Tibial artery (tissue), 4 donors: Measurements from ENCODE around the gene TMUB1.

ENCODE experiments used
- DNase-seq, 2 donors: peaks; one replicate each; pipeline ENCODE4 v3.0.0-alpha.2; 2019
- H3K27ac ChIP-seq, 2 donors: fragments of 200-600 bp; sonication (generic) in 1 of 2; 1 replicate in 1 of 2; 2 replicates in 1 of 2; pipeline ENCODE4 v1.5.1; 2018 to 2019; ENCODE audit warnings: mild to moderate bottlenecking in 1 of 2
- H3K27me3 ChIP-seq, 2 donors: fragments of 200-600 bp; sonication (generic) in 1 of 2; one replicate each; pipeline versions ENCODE4 v1.5.1 to v1.6.0; 2016 to 2019
- H3K36me3 ChIP-seq, 3 donors: fragments of 200-600 bp; sonication (generic) in 2 of 3; one replicate each; pipeline ENCODE4 v1.5.1; 2016 to 2019; ENCODE audit warnings: mild to moderate bottlenecking in 2 of 3
- H3K4me1 ChIP-seq, 4 donors: fragments of 200-600 bp; sonication (generic) in 2 of 4; 1 replicate in 3 of 4; 2 replicates in 1 of 4; pipeline ENCODE4 v1.5.1; 2016 to 2019
- H3K4me3 ChIP-seq, 2 donors: fragments of 200-600 bp; sonication (generic) in 1 of 2; 1 replicate in 1 of 2; 2 replicates in 1 of 2; pipeline ENCODE4 v1.5.1; 2018 to 2019; ENCODE audit warnings: mild to moderate bottlenecking in 2 of 2
- H3K9me3 ChIP-seq, 3 donors: fragments of 200-600 bp; sonication (generic) in 1 of 3; one replicate each; pipeline ENCODE4 v1.5.1; 2016 to 2019
- intact Hi-C: fragments of 100-400 bp; cut with DNase I; formaldehyde crosslinking; loops from one replicate; pipeline ENCODE4 v1.15.0; 2023; ENCODE audit warnings: low total_unique reads
- TF ChIP-seq, protein P1 (sequence below), 2 experiments: fragments of 200-600 bp in 1 of 2; fragments of 450-650 bp in 1 of 2; IDR thresholded peaks; one replicate each; pipeline ENCODE4 v1.5.1; 2017 to 2019; ENCODE audit warnings: antibody characterized with exemption in 2 of 2, mild to moderate bottlenecking in 1 of 2, moderate library complexity in 1 of 2

Gene TMUB1

DNA sequence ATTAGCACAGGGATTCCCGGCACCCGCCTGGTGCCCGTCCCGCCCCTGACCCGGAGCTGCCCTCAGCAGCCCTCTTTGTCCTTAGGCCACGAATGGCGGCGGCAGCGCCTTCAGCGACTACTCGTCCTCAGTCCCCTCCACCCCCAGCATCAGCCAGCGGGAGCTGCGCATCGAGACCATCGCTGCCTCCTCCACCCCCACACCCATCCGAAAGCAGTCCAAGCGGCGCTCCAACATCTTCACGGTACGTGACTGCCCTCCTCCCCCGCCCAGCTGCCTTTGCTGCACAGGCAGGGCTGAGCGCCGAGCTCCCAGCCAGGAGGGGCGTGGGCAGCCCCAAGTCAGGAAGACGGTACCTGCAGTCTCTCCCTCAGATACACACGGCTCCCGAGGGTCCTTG, 36.6 kb upstream of the TMUB1 start:
- Histone ChIP-seq H3K9me3 (no peaks in the 10 kb centered on the region), H3K27ac (no peak overlapping the region), H3K27me3 (no peaks in the 10 kb centered on the region), H3K36me3 (peaks cover 30 to 82% (median 78%) of the 10 kb centered on the region in 3 donors), H3K4me1 (peaks cover 0 to 13% (median 5%) of the 10 kb centered on the region in 4 donors), H3K4me3 (no peak overlapping the region)
- TF ChIP-seq, protein P1, sequence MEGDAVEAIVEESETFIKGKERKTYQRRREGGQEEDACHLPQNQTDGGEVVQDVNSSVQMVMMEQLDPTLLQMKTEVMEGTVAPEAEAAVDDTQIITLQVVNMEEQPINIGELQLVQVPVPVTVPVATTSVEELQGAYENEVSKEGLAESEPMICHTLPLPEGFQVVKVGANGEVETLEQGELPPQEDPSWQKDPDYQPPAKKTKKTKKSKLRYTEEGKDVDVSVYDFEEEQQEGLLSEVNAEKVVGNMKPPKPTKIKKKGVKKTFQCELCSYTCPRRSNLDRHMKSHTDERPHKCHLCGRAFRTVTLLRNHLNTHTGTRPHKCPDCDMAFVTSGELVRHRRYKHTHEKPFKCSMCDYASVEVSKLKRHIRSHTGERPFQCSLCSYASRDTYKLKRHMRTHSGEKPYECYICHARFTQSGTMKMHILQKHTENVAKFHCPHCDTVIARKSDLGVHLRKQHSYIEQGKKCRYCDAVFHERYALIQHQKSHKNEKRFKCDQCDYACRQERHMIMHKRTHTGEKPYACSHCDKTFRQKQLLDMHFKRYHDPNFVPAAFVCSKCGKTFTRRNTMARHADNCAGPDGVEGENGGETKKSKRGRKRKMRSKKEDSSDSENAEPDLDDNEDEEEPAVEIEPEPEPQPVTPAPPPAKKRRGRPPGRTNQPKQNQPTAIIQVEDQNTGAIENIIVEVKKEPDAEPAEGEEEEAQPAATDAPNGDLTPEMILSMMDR (IDR thresholded peaks at IDR 0.05): no peak
- intact Hi-C loops: loop anchor here (5.0 to 10.0 kb wide), 2 partner anchors 105 to 182 kb away; no protein-coding TSS in a partner anchor
- no peak for DNase-seq

DNA sequence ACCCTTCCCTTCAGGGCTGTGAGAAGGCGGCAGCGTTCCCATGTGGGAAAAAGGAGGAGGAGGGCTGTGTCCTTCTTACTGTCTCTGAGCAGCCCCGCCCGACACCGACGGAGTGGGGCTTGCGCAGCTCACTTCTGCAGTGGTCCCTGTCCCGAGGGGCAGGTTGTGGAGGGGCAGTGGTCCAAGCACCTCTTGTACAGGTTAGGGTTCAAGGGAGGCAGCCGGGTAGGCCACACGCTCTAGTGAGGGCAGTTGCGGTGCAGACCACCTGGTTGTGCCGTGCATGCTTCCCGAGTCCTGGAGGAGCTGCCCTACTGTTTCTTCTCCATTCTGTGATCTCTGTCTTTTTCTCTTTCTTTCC, 35.7 kb upstream of the TMUB1 start:
- no peak overlapping the region for H3K4me3 ChIP-seq
- H3K36me3 ChIP-seq: peaks cover 30 to 73% (median 70%) of the 10 kb centered on the region in 3 donors
- no peaks in the 10 kb centered on the region for H3K9me3 ChIP-seq
- intact Hi-C loops: loop anchor here (10.0 kb wide), 1 partner anchor 104 kb away; no protein-coding TSS in a partner anchor
- TF ChIP-seq, protein P1 (IDR thresholded peaks at IDR 0.05): no peak
- H3K4me1 ChIP-seq: peaks cover 0 to 19% (median 8%) of the 10 kb centered on the region in 4 donors
- no peaks in the 10 kb centered on the region for H3K27me3 ChIP-seq
- H3K27ac ChIP-seq: no peak overlapping the region
- no peak for DNase-seq

DNA sequence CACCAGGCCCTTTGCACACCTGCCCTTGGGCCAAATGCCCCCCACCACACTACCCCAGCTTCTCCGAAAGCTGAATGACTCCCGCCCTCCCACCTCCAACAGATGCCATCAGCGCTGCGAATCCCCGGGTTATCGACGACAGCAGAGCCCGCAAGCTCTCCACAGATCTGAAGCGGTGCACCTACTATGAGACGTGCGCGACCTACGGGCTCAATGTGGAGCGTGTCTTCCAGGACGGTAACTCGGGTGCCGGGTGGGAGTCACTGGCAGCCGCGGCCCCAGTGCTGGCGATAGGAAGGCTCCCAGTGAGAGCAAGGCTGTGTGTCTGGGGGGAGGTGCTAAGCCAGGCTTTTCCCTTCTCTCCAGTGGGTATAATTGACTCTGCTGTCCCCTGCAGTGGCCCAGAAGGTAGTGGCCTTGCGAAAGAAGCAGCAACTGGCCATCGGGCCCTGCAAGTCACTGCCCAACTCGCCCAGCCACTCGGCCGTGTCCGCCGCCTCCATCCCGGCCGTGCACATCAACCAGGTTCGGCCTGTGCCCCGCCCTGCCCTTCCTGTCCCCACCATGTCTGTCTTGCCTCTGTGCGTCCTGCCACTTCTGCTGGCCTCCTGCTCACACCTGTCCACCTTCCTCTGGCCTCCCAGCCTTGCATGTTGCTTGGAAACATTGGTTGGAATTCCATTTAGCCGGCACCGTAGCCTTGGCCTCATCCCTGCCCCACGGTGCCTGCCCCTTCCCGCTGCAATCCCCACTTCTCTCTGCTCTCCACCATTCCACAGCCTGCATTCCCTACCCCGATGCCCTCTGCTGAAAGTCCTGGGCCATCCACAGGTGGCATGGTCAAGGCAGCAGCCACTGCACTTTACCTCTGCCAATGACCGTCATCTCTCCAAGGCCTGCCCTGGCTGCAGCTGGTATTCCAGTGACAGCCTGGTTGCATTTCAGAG, 35.1 kb upstream of the TMUB1 start:
- Histone ChIP-seq H3K4me1 (peaks cover 0 to 19% (median 8%) of the 10 kb centered on the region in 4 donors), H3K36me3 (peaks cover 27 to 66% (median 66%) of the 10 kb centered on the region in 3 donors), H3K27me3 (no peaks in the 10 kb centered on the region), H3K9me3 (no peaks in the 10 kb centered on the region), H3K27ac (no peak overlapping the region), H3K4me3 (no peak overlapping the region)
- intact Hi-C loops: loop anchor here (10.0 kb wide), 1 partner anchor 104 kb away; no protein-coding TSS in a partner anchor
- TF ChIP-seq, protein P1 (IDR thresholded peaks at IDR 0.05): no peak
- no peak for DNase-seq

DNA sequence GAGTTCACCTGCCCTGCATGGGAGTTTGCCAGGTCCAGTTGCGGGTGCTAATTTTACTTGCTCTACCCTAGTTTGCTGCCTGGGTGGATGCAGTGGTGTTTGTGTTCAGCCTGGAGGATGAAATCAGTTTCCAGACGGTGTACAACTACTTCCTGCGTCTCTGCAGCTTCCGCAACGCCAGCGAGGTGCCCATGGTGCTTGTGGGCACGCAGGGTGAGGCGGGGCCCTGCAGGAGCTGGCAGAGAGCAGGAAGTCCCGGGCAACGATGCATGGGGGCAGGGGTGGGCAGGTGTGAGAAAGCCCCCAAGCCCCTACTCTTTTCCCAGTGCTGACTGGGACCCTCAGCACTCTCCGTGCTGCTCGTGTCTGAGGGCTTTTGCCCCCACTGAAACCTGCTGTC, 34.3 kb upstream of the TMUB1 start:
- TF ChIP-seq, protein P1 (IDR thresholded peaks at IDR 0.05): no peak
- Histone ChIP-seq H3K27me3 (no peaks in the 10 kb centered on the region), H3K36me3 (peaks cover 19 to 58% (median 58%) of the 10 kb centered on the region in 3 donors), H3K9me3 (no peaks in the 10 kb centered on the region), H3K4me1 (peaks cover 0 to 19% (median 8%) of the 10 kb centered on the region in 4 donors), H3K27ac (no peak overlapping the region), H3K4me3 (no peak overlapping the region)
- intact Hi-C loops: loop anchor here (10.0 kb wide), 1 partner anchor 103 kb away; no protein-coding TSS in a partner anchor
- no peak for DNase-seq

DNA sequence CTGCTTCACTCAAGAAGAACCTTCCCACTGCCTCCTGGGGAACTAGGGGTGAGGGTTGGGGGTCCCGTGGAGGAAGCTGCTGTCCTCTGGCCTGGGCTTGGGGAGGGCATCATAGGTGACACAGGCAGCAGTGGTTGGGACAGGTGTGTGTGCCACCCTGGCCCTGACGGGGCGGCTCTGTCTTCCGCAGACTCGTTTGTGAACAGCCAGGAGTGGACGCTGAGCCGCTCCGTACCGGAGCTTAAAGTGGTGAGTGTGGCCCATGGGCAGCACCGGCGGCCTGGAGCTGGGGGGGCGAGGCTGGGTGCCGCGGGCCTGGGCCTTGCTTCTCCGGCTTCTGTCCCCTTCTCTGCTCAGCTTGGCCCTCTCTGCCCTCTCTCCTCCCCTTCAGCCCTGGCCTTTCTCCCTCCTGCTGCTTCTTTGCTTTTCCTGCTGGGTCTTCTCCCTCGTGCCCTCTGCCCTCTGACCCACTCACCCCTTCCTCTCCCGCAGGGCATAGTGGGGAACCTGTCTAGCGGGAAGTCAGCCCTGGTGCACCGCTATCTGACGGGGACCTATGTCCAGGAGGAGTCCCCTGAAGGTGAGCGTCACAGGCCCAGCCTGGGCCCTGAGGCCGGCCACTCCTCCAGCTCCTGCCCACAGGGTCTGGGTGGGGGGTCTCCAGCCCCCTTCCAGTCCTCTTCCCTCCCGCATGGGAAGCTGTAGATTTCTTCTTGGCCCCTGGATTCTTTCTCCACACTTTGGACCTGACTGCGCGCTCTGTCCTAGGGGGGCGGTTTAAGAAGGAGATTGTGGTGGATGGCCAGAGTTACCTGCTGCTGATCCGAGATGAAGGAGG, 33.5 kb upstream of the TMUB1 start:
- Histone ChIP-seq H3K36me3 (peaks cover 19 to 51% (median 50%) of the 10 kb centered on the region in 3 donors), H3K4me3 (no peak overlapping the region), H3K27me3 (no peaks in the 10 kb centered on the region), H3K9me3 (no peaks in the 10 kb centered on the region), H3K27ac (no peak overlapping the region), H3K4me1 (peaks cover 0 to 19% (median 8%) of the 10 kb centered on the region in 4 donors)
- TF ChIP-seq, protein P1 (IDR thresholded peaks at IDR 0.05): no peak
- intact Hi-C loops: loop anchor here (10.0 kb wide), 1 partner anchor 102 kb away; no protein-coding TSS in a partner anchor
- DNase-seq: no peak
